ENCODE results near the gene ENO4.

The ENO4 gene

GRCh38 chr10:116878123-116878522 lies 28.8 kb downstream of the ENO4 start:
- no peak overlapping the region for H3K4me3 ChIP-seq (ENCODE audit: low read depth, low read length)
- TF ChIP-seq CTCF (IDR thresholded peaks at IDR 0.05; ENCODE audit: low read depth, low read length), result no peak

- H3K4me3 ChIP-seq (ENCODE audit: low read depth, low read length), result no peak overlapping the region
- TF ChIP-seq CTCF (IDR thresholded peaks at IDR 0.05; ENCODE audit: low read depth, low read length), result no peak
Measured at GRCh38 chr10:116879817-116880216, 30.5 kb downstream of the ENO4 start.

- no peak overlapping the region for H3K4me3 ChIP-seq (ENCODE audit: low read depth, low read length)
- TF ChIP-seq CTCF (IDR thresholded peaks at IDR 0.05; ENCODE audit: low read depth, low read length), result no peak
Measured at GRCh38 chr10:116880716-116881482, 31.6 kb downstream of the ENO4 start.

- no peak overlapping the region for H3K4me3 ChIP-seq (ENCODE audit: low read depth, low read length)
- no peak for TF ChIP-seq CTCF (IDR thresholded peaks at IDR 0.05; ENCODE audit: low read depth, low read length)
Measured at GRCh38 chr10:116882639-116883038, 33.3 kb downstream of the ENO4 start.

- no peak for TF ChIP-seq CTCF (IDR thresholded peaks at IDR 0.05; ENCODE audit: low read depth, low read length)
- H3K4me3 ChIP-seq (ENCODE audit: low read depth, low read length), result no peak overlapping the region
Measured at GRCh38 chr10:116886772-116887171, 37.5 kb downstream of the ENO4 start.

- TF ChIP-seq CTCF (IDR thresholded peaks at IDR 0.05; ENCODE audit: low read depth, low read length), result no peak
- no peak overlapping the region for H3K4me3 ChIP-seq (ENCODE audit: low read depth, low read length)
Measured at GRCh38 chr10:116888380-116889055, 39.2 kb downstream of the ENO4 start.

- H3K4me3 ChIP-seq (ENCODE audit: low read depth, low read length), result no peak overlapping the region
- TF ChIP-seq CTCF (IDR thresholded peaks at IDR 0.05; ENCODE audit: low read depth, low read length), result no peak
Measured at GRCh38 chr10:116889066-116889465, 39.8 kb downstream of the ENO4 start.

Measured in WI38 (cell line).